ENCODE results near the gene FADS3.

FADS3 gene

DNA sequence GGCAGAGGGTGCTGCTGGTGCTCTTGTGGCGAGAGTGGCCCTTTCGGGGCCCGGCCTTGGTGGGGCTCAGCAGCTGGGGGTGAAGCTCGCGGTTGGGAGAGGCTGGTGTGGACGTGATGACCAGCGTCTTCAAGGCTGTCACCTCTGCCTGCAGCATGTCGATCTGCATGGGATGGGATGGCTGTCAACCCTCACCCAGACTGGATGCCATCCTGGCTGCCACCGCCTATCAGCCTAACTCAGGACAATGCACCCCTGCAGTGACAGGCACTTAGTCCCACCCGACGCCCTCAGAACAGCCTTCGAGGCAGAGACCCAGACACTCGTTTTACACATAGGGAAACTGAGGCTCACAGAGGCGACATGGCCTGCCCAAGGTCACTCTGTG, 15.2 kb upstream of the FADS3 start:
- TF ChIP-seq, protein P1, sequence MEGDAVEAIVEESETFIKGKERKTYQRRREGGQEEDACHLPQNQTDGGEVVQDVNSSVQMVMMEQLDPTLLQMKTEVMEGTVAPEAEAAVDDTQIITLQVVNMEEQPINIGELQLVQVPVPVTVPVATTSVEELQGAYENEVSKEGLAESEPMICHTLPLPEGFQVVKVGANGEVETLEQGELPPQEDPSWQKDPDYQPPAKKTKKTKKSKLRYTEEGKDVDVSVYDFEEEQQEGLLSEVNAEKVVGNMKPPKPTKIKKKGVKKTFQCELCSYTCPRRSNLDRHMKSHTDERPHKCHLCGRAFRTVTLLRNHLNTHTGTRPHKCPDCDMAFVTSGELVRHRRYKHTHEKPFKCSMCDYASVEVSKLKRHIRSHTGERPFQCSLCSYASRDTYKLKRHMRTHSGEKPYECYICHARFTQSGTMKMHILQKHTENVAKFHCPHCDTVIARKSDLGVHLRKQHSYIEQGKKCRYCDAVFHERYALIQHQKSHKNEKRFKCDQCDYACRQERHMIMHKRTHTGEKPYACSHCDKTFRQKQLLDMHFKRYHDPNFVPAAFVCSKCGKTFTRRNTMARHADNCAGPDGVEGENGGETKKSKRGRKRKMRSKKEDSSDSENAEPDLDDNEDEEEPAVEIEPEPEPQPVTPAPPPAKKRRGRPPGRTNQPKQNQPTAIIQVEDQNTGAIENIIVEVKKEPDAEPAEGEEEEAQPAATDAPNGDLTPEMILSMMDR (IDR thresholded peaks at IDR 0.05; ENCODE audit: low read length), result no peak
- no peak for TF ChIP-seq EZH2 (IDR thresholded peaks at IDR 0.05; ENCODE audit: borderline replicate concordance, low read length)

DNA sequence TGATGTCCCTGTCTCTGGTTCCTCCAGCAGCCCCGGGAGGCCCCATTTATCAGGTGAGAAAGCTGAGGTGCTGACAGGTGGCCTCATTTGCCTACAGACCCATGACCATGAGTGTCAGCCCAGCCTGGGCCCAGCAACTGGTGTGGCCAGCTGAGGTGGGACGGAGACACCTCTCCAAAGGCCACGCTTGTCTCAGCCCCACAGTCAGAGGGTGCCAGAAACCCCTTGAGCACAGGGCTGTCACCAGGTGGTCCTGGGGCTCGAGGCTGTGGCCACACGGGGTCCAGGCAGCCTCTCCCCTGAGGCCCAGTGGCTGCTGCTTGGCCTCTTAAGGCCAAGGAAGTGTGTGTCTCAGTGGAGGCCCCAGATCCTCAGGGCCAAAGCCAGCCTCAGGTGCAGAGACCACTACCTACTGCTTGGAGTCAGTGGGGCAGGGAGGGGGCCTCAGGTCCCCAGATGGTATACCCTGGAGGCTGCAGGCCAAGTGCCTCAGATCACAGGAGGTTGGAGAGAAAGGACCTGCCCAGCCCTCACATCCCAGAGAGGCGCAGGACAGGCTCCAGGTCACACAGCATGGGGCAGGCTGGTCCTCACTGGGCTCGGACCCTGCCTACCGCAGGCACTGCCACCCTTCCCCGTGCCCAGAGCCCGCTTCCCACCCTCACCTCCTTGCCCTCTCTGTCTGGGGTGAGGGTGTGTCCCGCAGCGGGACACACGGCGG, 14.6 kb upstream of the FADS3 start:
- H3K27ac ChIP-seq (ENCODE audit: low read depth, low read length, poor library complexity, severe bottlenecking), result no peak overlapping the region
- H3F3A ChIP-seq (ENCODE audit: insufficient read depth, low read length), result no peaks in the 10 kb centered on the region
- H2AFZ ChIP-seq (ENCODE audit: low read length), result no peak overlapping the region
- TF ChIP-seq, protein P1 (IDR thresholded peaks at IDR 0.05; ENCODE audit: low read length), result no peak
- no peak for TF ChIP-seq EZH2 (IDR thresholded peaks at IDR 0.05; ENCODE audit: borderline replicate concordance, low read length)
- no peaks in the 10 kb centered on the region for H3K4me1 ChIP-seq (ENCODE audit: insufficient read depth, low read length, severe bottlenecking)
- no peaks in the 10 kb centered on the region; the same call in 1 of the 2 replicates for H3K27me3 ChIP-seq (ENCODE audit: insufficient read depth, low read length)
- H3K4me3 ChIP-seq (ENCODE audit: low read depth, low read length, poor library complexity, severe bottlenecking), result no peak overlapping the region
- H3K79me2 ChIP-seq (ENCODE audit: insufficient read depth, low read length), result no peaks in the 10 kb centered on the region
- no peaks in the 10 kb centered on the region for H3K9me2 ChIP-seq (ENCODE audit: low read depth, low read length)
- H3K9ac ChIP-seq (ENCODE audit: low read length), result no peak overlapping the region
- H3K36me3 ChIP-seq (ENCODE audit: insufficient read depth, low read length), result no peaks in the 10 kb centered on the region
- H4K20me1 ChIP-seq (ENCODE audit: insufficient read depth, low read length), result no peaks in the 10 kb centered on the region
- no peaks in the 10 kb centered on the region for H3K9me3 ChIP-seq (ENCODE audit: low read length)
- H3K4me2 ChIP-seq (ENCODE audit: low read length), result no peak overlapping the region

More for the DNA sequence above, 15.2 kb upstream of the FADS3 start:
- H3K4me1 ChIP-seq (ENCODE audit: insufficient read depth, low read length, severe bottlenecking), result no peaks in the 10 kb centered on the region
- no peaks in the 10 kb centered on the region for H3K9me2 ChIP-seq (ENCODE audit: low read depth, low read length)
- H4K20me1 ChIP-seq (ENCODE audit: insufficient read depth, low read length), result no peaks in the 10 kb centered on the region
- H3K9me3 ChIP-seq (ENCODE audit: low read length), result no peaks in the 10 kb centered on the region
- H3K4me2 ChIP-seq (ENCODE audit: low read length), result no peak overlapping the region
- H3K9ac ChIP-seq (ENCODE audit: low read length), result no peak overlapping the region
- no peaks in the 10 kb centered on the region for H3K36me3 ChIP-seq (ENCODE audit: insufficient read depth, low read length)
- no peaks in the 10 kb centered on the region for H3K79me2 ChIP-seq (ENCODE audit: insufficient read depth, low read length)
- H2AFZ ChIP-seq (ENCODE audit: low read length), result no peak overlapping the region
- H3F3A ChIP-seq (ENCODE audit: insufficient read depth, low read length), result no peaks in the 10 kb centered on the region
- H3K4me3 ChIP-seq (ENCODE audit: low read depth, low read length, poor library complexity, severe bottlenecking), result no peak overlapping the region
- H3K27ac ChIP-seq (ENCODE audit: low read depth, low read length, poor library complexity, severe bottlenecking), result no peak overlapping the region
- H3K27me3 ChIP-seq (ENCODE audit: insufficient read depth, low read length), result no peaks in the 10 kb centered on the region; the same call in 1 of the 2 replicates

DNA sequence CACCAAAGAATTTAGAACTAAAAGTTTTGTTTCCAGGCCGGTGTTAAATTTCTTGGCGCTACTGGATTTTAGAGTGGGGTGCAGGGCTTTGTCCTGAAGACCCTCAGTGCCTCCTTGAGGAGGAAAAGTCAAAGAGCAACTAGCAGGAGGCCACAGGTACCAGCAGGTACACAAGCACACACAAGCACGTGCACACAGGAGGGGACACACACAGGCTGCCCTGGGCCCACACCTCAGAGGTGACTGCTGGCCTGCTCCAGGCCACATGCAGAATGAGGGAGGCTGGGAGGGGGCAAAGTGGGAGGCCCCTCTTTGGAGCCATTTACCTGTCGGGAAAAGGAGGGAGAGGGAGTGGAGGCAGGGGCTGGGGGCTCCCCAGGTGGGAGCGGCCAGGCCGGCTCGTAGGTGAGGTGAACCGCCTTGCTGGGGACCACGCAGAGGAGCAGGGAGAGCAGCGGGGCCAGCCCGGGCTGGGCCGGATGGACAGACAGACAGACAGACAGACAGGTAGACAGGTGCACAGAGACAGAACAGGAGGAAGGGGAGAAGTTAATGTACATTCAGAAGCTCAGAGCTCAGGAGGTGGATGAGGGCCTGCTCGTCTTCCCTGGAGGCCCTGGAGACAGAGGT, 13.8 kb upstream of the FADS3 start:
- Histone ChIP-seq H2AFZ (ENCODE audit: low read length) (no peak overlapping the region), H3K79me2 (ENCODE audit: insufficient read depth, low read length) (no peaks in the 10 kb centered on the region), H3K4me3 (ENCODE audit: low read depth, low read length, poor library complexity, severe bottlenecking) (no peak overlapping the region), H3K27ac (ENCODE audit: low read depth, low read length, poor library complexity, severe bottlenecking) (no peak overlapping the region), H3F3A (ENCODE audit: insufficient read depth, low read length) (no peaks in the 10 kb centered on the region), H4K20me1 (ENCODE audit: insufficient read depth, low read length) (no peaks in the 10 kb centered on the region), H3K4me1 (ENCODE audit: insufficient read depth, low read length, severe bottlenecking) (no peaks in the 10 kb centered on the region), H3K4me2 (ENCODE audit: low read length) (no peak overlapping the region), H3K9ac (ENCODE audit: low read length) (no peak overlapping the region), H3K27me3 (ENCODE audit: insufficient read depth, low read length) (no peaks in the 10 kb centered on the region; the same call in 1 of the 2 replicates), H3K36me3 (ENCODE audit: insufficient read depth, low read length) (no peaks in the 10 kb centered on the region), H3K9me2 (ENCODE audit: low read depth, low read length) (no peaks in the 10 kb centered on the region), H3K9me3 (ENCODE audit: low read length) (no peaks in the 10 kb centered on the region)
- no peak for TF ChIP-seq EZH2 (IDR thresholded peaks at IDR 0.05; ENCODE audit: borderline replicate concordance, low read length)
- TF ChIP-seq, protein P1 (IDR thresholded peaks at IDR 0.05; ENCODE audit: low read length), result no peak
